Measurements from ENCODE around the gene OR10A2.

DNA sequence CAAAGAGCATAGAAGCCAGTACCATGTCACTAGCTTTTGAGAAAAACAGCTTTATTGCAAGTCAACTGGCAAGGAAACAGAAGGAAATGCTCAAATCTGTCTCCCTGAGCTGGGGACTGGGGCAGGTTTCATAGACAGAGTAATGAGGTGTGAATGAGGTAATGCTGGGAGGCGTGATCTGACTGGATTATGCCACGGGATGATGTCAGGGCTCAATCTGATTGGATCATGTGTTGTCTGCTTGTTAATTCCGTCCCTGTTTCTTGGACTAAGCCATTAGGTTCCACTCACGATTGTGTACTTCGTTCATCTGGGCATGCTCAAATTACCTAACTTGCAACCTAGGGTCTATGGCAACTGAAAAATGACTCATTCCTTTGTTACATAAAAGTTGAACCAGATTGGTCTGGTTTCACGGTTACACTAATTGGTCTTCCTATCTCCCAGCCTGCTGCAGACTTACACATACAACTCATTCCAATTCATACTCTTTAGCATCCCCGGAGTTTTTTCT is 37.6 kb upstream of the OR10A2 start:
- TF ChIP-seq RFX5 (IDR thresholded peaks at IDR 0.05; ENCODE audit: low read length) = no peak
- no peak for TF ChIP-seq TAF1 (IDR thresholded peaks at IDR 0.05; ENCODE audit: borderline replicate concordance, low read depth, low read length)
- no peak for TF ChIP-seq YY1 (IDR thresholded peaks at IDR 0.05; ENCODE audit: low read depth)
- TF ChIP-seq, protein P1, sequence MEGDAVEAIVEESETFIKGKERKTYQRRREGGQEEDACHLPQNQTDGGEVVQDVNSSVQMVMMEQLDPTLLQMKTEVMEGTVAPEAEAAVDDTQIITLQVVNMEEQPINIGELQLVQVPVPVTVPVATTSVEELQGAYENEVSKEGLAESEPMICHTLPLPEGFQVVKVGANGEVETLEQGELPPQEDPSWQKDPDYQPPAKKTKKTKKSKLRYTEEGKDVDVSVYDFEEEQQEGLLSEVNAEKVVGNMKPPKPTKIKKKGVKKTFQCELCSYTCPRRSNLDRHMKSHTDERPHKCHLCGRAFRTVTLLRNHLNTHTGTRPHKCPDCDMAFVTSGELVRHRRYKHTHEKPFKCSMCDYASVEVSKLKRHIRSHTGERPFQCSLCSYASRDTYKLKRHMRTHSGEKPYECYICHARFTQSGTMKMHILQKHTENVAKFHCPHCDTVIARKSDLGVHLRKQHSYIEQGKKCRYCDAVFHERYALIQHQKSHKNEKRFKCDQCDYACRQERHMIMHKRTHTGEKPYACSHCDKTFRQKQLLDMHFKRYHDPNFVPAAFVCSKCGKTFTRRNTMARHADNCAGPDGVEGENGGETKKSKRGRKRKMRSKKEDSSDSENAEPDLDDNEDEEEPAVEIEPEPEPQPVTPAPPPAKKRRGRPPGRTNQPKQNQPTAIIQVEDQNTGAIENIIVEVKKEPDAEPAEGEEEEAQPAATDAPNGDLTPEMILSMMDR (IDR thresholded peaks at IDR 0.05) = no peak
- no peak for TF ChIP-seq FOXJ3 (CRISPR knock-in tag; IDR thresholded peaks at IDR 0.05)
- TF ChIP-seq, protein P2, sequence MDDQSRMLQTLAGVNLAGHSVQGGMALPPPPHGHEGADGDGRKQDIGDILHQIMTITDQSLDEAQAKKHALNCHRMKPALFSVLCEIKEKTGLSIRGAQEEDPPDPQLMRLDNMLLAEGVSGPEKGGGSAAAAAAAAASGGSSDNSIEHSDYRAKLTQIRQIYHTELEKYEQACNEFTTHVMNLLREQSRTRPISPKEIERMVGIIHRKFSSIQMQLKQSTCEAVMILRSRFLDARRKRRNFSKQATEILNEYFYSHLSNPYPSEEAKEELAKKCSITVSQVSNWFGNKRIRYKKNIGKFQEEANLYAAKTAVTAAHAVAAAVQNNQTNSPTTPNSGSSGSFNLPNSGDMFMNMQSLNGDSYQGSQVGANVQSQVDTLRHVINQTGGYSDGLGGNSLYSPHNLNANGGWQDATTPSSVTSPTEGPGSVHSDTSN (IDR thresholded peaks at IDR 0.05) = no peak
- TF ChIP-seq RAD21 (IDR thresholded peaks at IDR 0.05; ENCODE audit: low read length) = no peak
- no peak for TF ChIP-seq TEAD4 (IDR thresholded peaks at IDR 0.05; ENCODE audit: borderline replicate concordance, insufficient read depth)
- TF ChIP-seq, protein P3, sequence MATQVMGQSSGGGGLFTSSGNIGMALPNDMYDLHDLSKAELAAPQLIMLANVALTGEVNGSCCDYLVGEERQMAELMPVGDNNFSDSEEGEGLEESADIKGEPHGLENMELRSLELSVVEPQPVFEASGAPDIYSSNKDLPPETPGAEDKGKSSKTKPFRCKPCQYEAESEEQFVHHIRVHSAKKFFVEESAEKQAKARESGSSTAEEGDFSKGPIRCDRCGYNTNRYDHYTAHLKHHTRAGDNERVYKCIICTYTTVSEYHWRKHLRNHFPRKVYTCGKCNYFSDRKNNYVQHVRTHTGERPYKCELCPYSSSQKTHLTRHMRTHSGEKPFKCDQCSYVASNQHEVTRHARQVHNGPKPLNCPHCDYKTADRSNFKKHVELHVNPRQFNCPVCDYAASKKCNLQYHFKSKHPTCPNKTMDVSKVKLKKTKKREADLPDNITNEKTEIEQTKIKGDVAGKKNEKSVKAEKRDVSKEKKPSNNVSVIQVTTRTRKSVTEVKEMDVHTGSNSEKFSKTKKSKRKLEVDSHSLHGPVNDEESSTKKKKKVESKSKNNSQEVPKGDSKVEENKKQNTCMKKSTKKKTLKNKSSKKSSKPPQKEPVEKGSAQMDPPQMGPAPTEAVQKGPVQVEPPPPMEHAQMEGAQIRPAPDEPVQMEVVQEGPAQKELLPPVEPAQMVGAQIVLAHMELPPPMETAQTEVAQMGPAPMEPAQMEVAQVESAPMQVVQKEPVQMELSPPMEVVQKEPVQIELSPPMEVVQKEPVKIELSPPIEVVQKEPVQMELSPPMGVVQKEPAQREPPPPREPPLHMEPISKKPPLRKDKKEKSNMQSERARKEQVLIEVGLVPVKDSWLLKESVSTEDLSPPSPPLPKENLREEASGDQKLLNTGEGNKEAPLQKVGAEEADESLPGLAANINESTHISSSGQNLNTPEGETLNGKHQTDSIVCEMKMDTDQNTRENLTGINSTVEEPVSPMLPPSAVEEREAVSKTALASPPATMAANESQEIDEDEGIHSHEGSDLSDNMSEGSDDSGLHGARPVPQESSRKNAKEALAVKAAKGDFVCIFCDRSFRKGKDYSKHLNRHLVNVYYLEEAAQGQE (IDR thresholded peaks at IDR 0.05; ENCODE audit: low read depth, low read length) = no peak

Measured in SK-N-SH (cell line).